Activated T-cell treated with anti-CD3 and anti-CD28 coated beads for 24 hours (primary cell): ENCODE results near the gene BIN1.
"Not testable (repeated sequence)": the region's sequence is repeated elsewhere in the genome, so short reads cannot be mapped to it uniquely, and the experiment has no call there.

ENCODE experiments used
- DNase-seq: peaks from one replicate; pipeline ENCODE4 v3.0.0-alpha.2; 2020; ENCODE audit warnings: low read depth

The BIN1 gene

GRCh38 chr2:127134235-127134634 is 27.3 kb upstream of the BIN1 start:
- DNase-seq = no peak

- DNase-seq = no peak
These were observed 26.8 kb upstream of the BIN1 start for GRCh38 chr2:127133793-127134192.

- DNase-seq = no peak
These were observed 23.5 kb upstream of the BIN1 start for GRCh38 chr2:127130421-127130820.

GRCh38 chr2:127129937-127130336 is 23.0 kb upstream of the BIN1 start:
- DNase-seq = no peak

- no peak for DNase-seq
These were observed 21.5 kb upstream of the BIN1 start for GRCh38 chr2:127128445-127128904.

- DNase-seq = no peak
These were observed 18.9 kb upstream of the BIN1 start for GRCh38 chr2:127125821-127126220.

GRCh38 chr2:127124426-127124825 is 17.5 kb upstream of the BIN1 start:
- DNase-seq = no peak

- no peak for DNase-seq
These were observed 15.5 kb upstream of the BIN1 start for GRCh38 chr2:127122361-127123027.

- DNase-seq = no peak
These were observed 14.8 kb upstream of the BIN1 start for GRCh38 chr2:127121776-127122176.

GRCh38 chr2:127121353-127121752 is 14.4 kb upstream of the BIN1 start:
- DNase-seq = no peak

GRCh38 chr2:127120408-127120807 is 13.5 kb upstream of the BIN1 start:
- DNase-seq = not testable (repeated sequence)

GRCh38 chr2:127118467-127118866 is 11.5 kb upstream of the BIN1 start:
- no peak for DNase-seq

- DNase-seq = no peak
These were observed 11.1 kb upstream of the BIN1 start for GRCh38 chr2:127118038-127118437.

GRCh38 chr2:127117603-127118002 is 10.6 kb upstream of the BIN1 start:
- DNase-seq = no peak

GRCh38 chr2:127115471-127116199 is 8.7 kb upstream of the BIN1 start:
- no peak for DNase-seq

GRCh38 chr2:127110985-127111384 is 4.0 kb upstream of the BIN1 start:
- no peak for DNase-seq

GRCh38 chr2:127108090-127108523 is 1.2 kb upstream of the BIN1 start:
- no peak for DNase-seq

GRCh38 chr2:127107622-127107999 is 657 bp upstream of the BIN1 start:
- DNase-seq = no peak

GRCh38 chr2:127106457-127106990 is 430 bp downstream of the BIN1 start:
- DNase-seq = peak; percentile 2

GRCh38 chr2:127105656-127106456 is 1.1 kb downstream of the BIN1 start:
- DNase-seq = no peak

- DNase-seq = no peak
These were observed 1.9 kb downstream of the BIN1 start for GRCh38 chr2:127104881-127105655.

GRCh38 chr2:127104166-127104660 is 2.7 kb downstream of the BIN1 start:
- DNase-seq = no peak
